IMR-90 (cell line): ENCODE measurements around the gene COLQ. TPM values are rescaled to one million over a fixed set of nuclear protein-coding genes. Genes with fewer than 3 reads are reported as not detected.

ENCODE experiments used
- ATAC-seq: fragments of 200-7000 bp; cut with Tn5 transposase; 2 replicates; pipeline ENCODE4 v1.9.1; 2020; ENCODE audit warnings: low read depth, mild to moderate bottlenecking, moderate library complexity
- BruUV-seq: library from RNA; stranded (reverse); fragments of 400-500 nt; replicated peaks from 2 replicates; lab custom pipeline; 2021; lab: Mats Ljungman, UMichigan
- CTCF ChIA-PET: fragments of 300-600 bp; formaldehyde crosslinking; extraction: SDS; loops from one replicate; lab custom pipeline; 2021; ENCODE audit warnings: antibody characterized with exemption; lab: Yijun Ruan, JAX
- POLR2A ChIA-PET: fragments of 300-600 bp; sonication (Branson Sonifier 250); formaldehyde crosslinking; loops from one replicate; lab custom pipeline; 2022; ENCODE audit warnings: antibody characterized with exemption; ENCODE audit not compliant: unreplicated experiment; lab: Charles Lee
- DNase-seq: peaks from one replicate; pipeline ENCODE4 v3.0.0; 2013
- H2AFZ ChIP-seq: replicated peaks from 2 replicates; pipeline ENCODE3; 2013; ENCODE audit warnings: low read length, mild to moderate bottlenecking; ENCODE audit not compliant: poor library complexity
- H2AK5ac ChIP-seq: 2 replicates; pipeline ENCODE4 v1.6.1; 2013; ENCODE audit warnings: low read depth, low read length, inconsistent platforms
- H2AK9ac ChIP-seq: replicated peaks from 2 replicates; pipeline ENCODE3; 2013; ENCODE audit warnings: mild to moderate bottlenecking, low read depth, low read length, moderate library complexity; ENCODE audit not compliant: poor library complexity
- H2BK120ac ChIP-seq: 2 replicates; pipeline ENCODE4 v1.6.1; 2013; ENCODE audit warnings: low read depth, low read length, inconsistent platforms
- H2BK15ac ChIP-seq: 3 replicates; pipeline ENCODE4 v1.6.1; 2013; ENCODE audit warnings: low read depth, low read length, inconsistent platforms
- H2BK20ac ChIP-seq: 2 replicates; pipeline ENCODE4 v1.6.1; 2013; ENCODE audit warnings: low read depth, mild to moderate bottlenecking, inconsistent platforms, low read length, moderate library complexity
- H2BK5ac ChIP-seq: 2 replicates; pipeline ENCODE4 v1.6.1; 2013; ENCODE audit warnings: mild to moderate bottlenecking, low read depth, low read length, inconsistent platforms; ENCODE audit not compliant: poor library complexity, severe bottlenecking
- H3K14ac ChIP-seq: replicated peaks from 2 replicates; pipeline ENCODE4 v1.6.1; 2013; ENCODE audit warnings: low read depth, low read length, inconsistent platforms
- H3K18ac ChIP-seq: 2 replicates; pipeline ENCODE4 v1.6.1; 2013; ENCODE audit warnings: low read depth, low read length, control low read depth
- H3K23ac ChIP-seq: 2 replicates; pipeline ENCODE4 v1.6.1; 2013; ENCODE audit warnings: low read depth, low read length, inconsistent platforms
- H3K27ac ChIP-seq: 2 replicates; pipeline ENCODE4 v1.5.1; 2013; ENCODE audit warnings: mild to moderate bottlenecking, control low read depth, low read length; ENCODE audit not compliant: insufficient read depth
- H3K27me3 ChIP-seq: 2 replicates; pipeline ENCODE4 v1.6.1; 2013; ENCODE audit warnings: low read length; ENCODE audit not compliant: control insufficient read depth, insufficient read depth
- H3K36me3 ChIP-seq: 2 replicates; pipeline ENCODE4 v1.6.1; 2013; ENCODE audit warnings: low read length, mixed read lengths; ENCODE audit not compliant: control insufficient read depth, insufficient read depth
- H3K4ac ChIP-seq: 2 replicates; pipeline ENCODE4 v1.6.1; 2013; ENCODE audit warnings: low read depth, low read length, inconsistent platforms
- H3K4me1 ChIP-seq: 2 replicates; pipeline ENCODE4 v1.6.1; 2013; ENCODE audit warnings: low read length, mixed read lengths; ENCODE audit not compliant: control insufficient read depth, insufficient read depth
- H3K4me2 ChIP-seq: 2 replicates; pipeline ENCODE4 v1.6.1; 2013; ENCODE audit warnings: low read depth, mild to moderate bottlenecking, control low read depth, low read length, moderate library complexity
- H3K4me3 ChIP-seq: 2 replicates; pipeline ENCODE4 v1.5.1; 2013; ENCODE audit warnings: low read depth, mild to moderate bottlenecking, control low read depth, low read length, moderate library complexity; ENCODE audit not compliant: insufficient read depth
- H3K56ac ChIP-seq: 2 replicates; pipeline ENCODE4 v1.6.1; 2013; ENCODE audit warnings: low read length, inconsistent platforms; ENCODE audit not compliant: insufficient read depth; ENCODE audit errors: extremely low read depth
- H3K79me1 ChIP-seq, 2 experiments: 2 replicates each; pipeline ENCODE4 v1.6.1; 2013; ENCODE audit warnings: low read length in 2 of 2, inconsistent platforms in 1 of 2, low read depth in 1 of 2
- H3K9ac ChIP-seq: 2 replicates; pipeline ENCODE4 v1.6.1; 2013; ENCODE audit warnings: low read depth, low read length, control low read depth
- H3K9me1 ChIP-seq: 2 replicates; pipeline ENCODE4 v1.6.1; 2013; ENCODE audit warnings: low read length, inconsistent platforms; ENCODE audit not compliant: insufficient read depth
- H3K9me3 ChIP-seq: 2 replicates; pipeline ENCODE4 v1.6.1; 2013; ENCODE audit warnings: low read length; ENCODE audit not compliant: control insufficient read depth, insufficient read depth
- H4K20me1 ChIP-seq: 2 replicates; pipeline ENCODE4 v1.6.1; 2013; ENCODE audit warnings: low read length, inconsistent platforms; ENCODE audit not compliant: insufficient read depth
- H4K5ac ChIP-seq: 2 replicates; pipeline ENCODE4 v1.6.1; 2013; ENCODE audit warnings: mild to moderate bottlenecking, low read depth, low read length, control low read depth
- H4K8ac ChIP-seq, 2 experiments: 2 replicates each; pipeline ENCODE4 v1.6.1; 2013; ENCODE audit warnings: low read depth in 2 of 2, low read length in 2 of 2, control low read depth in 1 of 2, inconsistent platforms in 1 of 2
- H4K91ac ChIP-seq: 2 replicates; pipeline ENCODE4 v1.6.1; 2013; ENCODE audit warnings: low read depth, low read length, inconsistent platforms; ENCODE audit not compliant: insufficient read depth
- BHLHE40 ChIP-seq: fragments of 150-350 bp; IDR thresholded peaks from 2 replicates; pipeline ENCODE4 v1.6.1; 2016; ENCODE audit warnings: mild to moderate bottlenecking, low read depth, low read length
- MAFK ChIP-seq: IDR thresholded peaks from 2 replicates; pipeline ENCODE4 v1.6.1; 2012; ENCODE audit warnings: low read depth, low read length, improper control_type of control experiment
- MAZ ChIP-seq: IDR thresholded peaks from 2 replicates; pipeline ENCODE4 v1.6.1; 2012; ENCODE audit warnings: low read depth, mild to moderate bottlenecking, low read length, improper control_type of control experiment, moderate library complexity, borderline replicate concordance
- MXI1 ChIP-seq: IDR thresholded peaks from 2 replicates; pipeline ENCODE4 v1.6.1; 2012; ENCODE audit warnings: low read depth, mild to moderate bottlenecking, low read length, moderate library complexity, borderline replicate concordance
- NFE2L2 ChIP-seq: fragments of 150-350 bp; IDR thresholded peaks from 2 replicates; pipeline ENCODE4 v1.6.1; 2016; ENCODE audit warnings: low read depth, mild to moderate bottlenecking, low read length
- RAD21 ChIP-seq: IDR thresholded peaks from 2 replicates; pipeline ENCODE4 v1.6.1; 2012; ENCODE audit warnings: low read length, improper control_type of control experiment
- RCOR1 ChIP-seq: IDR thresholded peaks from 2 replicates; pipeline ENCODE4 v1.6.1; 2012; ENCODE audit warnings: mild to moderate bottlenecking, low read length, improper control_type of control experiment; ENCODE audit not compliant: insufficient replicate concordance
- RFX5 ChIP-seq: IDR thresholded peaks from 2 replicates; pipeline ENCODE4 v1.8.0; 2012; ENCODE audit warnings: low read depth, mild to moderate bottlenecking, low read length, moderate library complexity
- SMC3 ChIP-seq: fragments of 150-350 bp; IDR thresholded peaks from 2 replicates; pipeline ENCODE4 v1.6.1; 2016; ENCODE audit warnings: low read depth, mild to moderate bottlenecking, antibody characterized with exemption, low read length, moderate library complexity
- WGBS, 2 experiments: methylation state at CpG; one replicate each; pipeline versions ENCODE4 v1.1.5 to v1.1.7; 2013; ENCODE audit warnings: missing lambda C conversion rate in 2 of 2; ENCODE audit not compliant: insufficient read length in 1 of 2; ENCODE audit errors: extremely low coverage in 2 of 2; 5-methylcytosine and 5-hydroxymethylcytosine counted together
- dilution Hi-C: fragments of 300-500 bp; cut with HindIII; formaldehyde crosslinking; loops from one replicate; pipeline ENCODE4 v1.14.3; 2018; ENCODE audit warnings: low sequenced_read_pairs; ENCODE audit not compliant: unreplicated experiment
- in situ Hi-C: fragments of 300-500 bp; cut with MboI; formaldehyde crosslinking; loops from 3 replicates; pipeline ENCODE4 v1.14.3; 2019; ENCODE audit warnings: low sequenced_read_pairs, inconsistent platforms, mixed read lengths
- intact Hi-C: fragments of 100-400 bp; cut with micrococcal nuclease; formaldehyde crosslinking; loops from 2 replicates; pipeline ENCODE4 v1.10.0; 2022
- polyA plus RNA-seq, 3 experiments: library from polyadenylated mRNA; depleted of rRNA; stranded (reverse); fragments of >200 nt; gene quantifications; 2 replicates each; pipeline ENCODE4 v1.2.3, GENCODE V29; 2012; ENCODE audit warnings: low replicate concordance in 1 of 3
- total RNA-seq: library from RNA; depleted of rRNA; stranded (reverse); fragments of >200 nt; gene quantifications from 2 replicates; pipeline ENCODE4 v1.2.3, GENCODE V29; 2012
- TF ChIP-seq, protein P1 (sequence below): fragments of 150-350 bp; IDR thresholded peaks from 2 replicates; pipeline ENCODE4 v1.6.1; 2017; ENCODE audit warnings: mild to moderate bottlenecking, antibody characterized with exemption, low read length, low read depth

Gene COLQ
- total and polyA plus RNA-seq, 2 of the 4 experiments (the other 2 are of a cell fraction): 0.18 to 0.65 TPM

DNA sequence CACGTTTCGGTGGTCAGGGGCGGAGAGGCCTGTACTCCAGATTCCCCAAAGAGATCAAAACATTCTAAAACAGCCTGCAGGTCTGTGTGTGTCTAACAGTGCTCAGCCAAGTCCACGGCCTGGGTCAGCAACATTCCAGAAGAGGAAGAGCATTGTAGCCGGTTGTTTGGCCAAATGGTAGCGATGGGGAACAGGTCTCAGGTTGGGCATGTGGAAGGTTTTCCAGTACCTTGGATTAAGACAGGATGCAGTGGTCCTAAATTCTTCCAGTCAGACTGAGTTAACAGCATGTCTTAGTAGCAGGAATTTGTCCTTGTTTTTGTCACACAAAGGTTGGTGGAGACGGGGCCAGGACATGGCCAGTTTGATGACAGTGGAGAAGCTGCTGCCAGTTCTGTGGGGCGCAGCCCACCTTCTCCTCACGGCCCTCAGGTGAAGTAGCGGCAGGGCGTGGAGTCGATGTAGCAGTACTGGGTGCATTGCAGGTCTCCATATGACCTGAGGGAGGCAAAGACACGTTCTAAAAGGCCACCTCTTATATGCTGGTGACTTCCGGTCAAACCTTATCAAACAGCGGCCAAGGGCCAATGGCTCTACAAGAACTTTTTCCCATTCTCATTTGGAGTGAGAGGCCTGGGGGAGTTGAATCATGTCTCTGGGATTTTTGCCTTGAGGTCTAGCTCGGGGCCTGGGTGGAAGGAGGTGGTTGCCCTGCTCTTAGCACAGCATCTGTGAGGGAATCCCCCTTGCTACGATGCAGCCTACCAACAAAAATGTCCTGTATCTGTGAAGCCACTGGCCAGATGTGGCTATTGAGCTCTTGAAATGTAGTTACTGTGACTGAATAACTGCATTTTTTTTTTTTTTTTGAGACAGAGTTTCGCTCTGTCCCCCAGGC, 70.0 kb downstream of the COLQ start:
- TF ChIP-seq MXI1 (no peak), RFX5 (no peak), RAD21 (no peak), RCOR1 (no peak), NFE2L2 (no peak), SMC3 (no peak), MAFK (no peak), BHLHE40 (no peak), MAZ (no peak)
- TF ChIP-seq, protein P1, sequence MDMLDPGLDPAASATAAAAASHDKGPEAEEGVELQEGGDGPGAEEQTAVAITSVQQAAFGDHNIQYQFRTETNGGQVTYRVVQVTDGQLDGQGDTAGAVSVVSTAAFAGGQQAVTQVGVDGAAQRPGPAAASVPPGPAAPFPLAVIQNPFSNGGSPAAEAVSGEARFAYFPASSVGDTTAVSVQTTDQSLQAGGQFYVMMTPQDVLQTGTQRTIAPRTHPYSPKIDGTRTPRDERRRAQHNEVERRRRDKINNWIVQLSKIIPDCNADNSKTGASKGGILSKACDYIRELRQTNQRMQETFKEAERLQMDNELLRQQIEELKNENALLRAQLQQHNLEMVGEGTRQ: no peak
- intact Hi-C loops: no loop called here
- Histone ChIP-seq H3K18ac (no peak overlapping the region), H2AK9ac (no peak overlapping the region), H2BK20ac (no peak overlapping the region), H3K23ac (no peak overlapping the region), H3K4me2 (no peak overlapping the region), H3K79me1 (no peaks in the 10 kb centered on the region), H4K20me1 (no peaks in the 10 kb centered on the region; the same call in 1 of the 2 replicates), H3K4me1 (no peaks in the 10 kb centered on the region), H4K5ac (no peak overlapping the region), H3K9me1 (peaks cover 3% of the 10 kb centered on the region; the same call in 1 of the 2 replicates), H3K4me3 (no peak overlapping the region), H3K56ac (no peak overlapping the region), H2AK5ac (no peak overlapping the region), H3K9me3 (no peaks in the 10 kb centered on the region), H2BK5ac (no peak overlapping the region), H4K8ac (no peak overlapping the region), H3K27ac (no peak overlapping the region), H3K14ac (no peak overlapping the region), H2BK15ac (no peak overlapping the region), H3K9ac (no peak overlapping the region), H4K91ac (no peak overlapping the region), H2AFZ (no peak overlapping the region), H2BK120ac (no peak overlapping the region), H3K4ac (no peak overlapping the region), H3K27me3 (no peaks in the 10 kb centered on the region; the same call in 1 of the 2 replicates), H3K36me3 (no peaks in the 10 kb centered on the region)
- in situ Hi-C loops: no loop called here
- dilution Hi-C loops: no loop called here
- POLR2A ChIA-PET: no interaction called here
- DNase-seq (no peak), ATAC-seq (no peak)
- CTCF ChIA-PET: no interaction called here
- WGBS, 2 experiments: 84% methylated on average over 5 of the region's 18 CpGs; no CpG with 5 or more reads in 1 of the 2 experiments
- BruUV-seq: no TSS peak
